ENCODE measurements around the gene LYSMD2. TPM values are rescaled to one million over a fixed set of nuclear protein-coding genes. Genes with fewer than 3 reads are reported as not detected.

LYSMD2 gene
- total RNA-seq, 1 donor = 30.4 TPM

DNA sequence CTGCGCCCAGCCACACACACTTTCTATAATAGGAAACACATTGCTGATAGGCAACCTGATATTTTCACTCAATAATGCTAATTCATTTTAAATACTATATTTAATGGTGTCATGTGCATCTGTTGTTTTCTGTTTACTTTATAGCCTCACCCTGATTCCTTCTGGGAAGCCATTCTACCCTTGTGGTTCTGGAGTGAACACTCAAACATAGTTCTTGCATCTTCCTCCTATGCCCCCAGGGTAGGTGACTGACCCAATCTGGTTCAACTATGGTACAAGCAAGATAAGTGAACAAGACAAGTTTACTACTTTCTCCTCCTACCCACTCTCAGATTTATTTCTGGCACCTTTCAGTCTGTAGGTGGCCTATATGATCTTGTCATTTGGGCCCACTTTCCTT is 60.4 kb downstream of the LYSMD2 start:
- no peak for DNase-seq (ENCODE audit: low read depth in 2 of 3, low spot score in 2 of 3)

DNA sequence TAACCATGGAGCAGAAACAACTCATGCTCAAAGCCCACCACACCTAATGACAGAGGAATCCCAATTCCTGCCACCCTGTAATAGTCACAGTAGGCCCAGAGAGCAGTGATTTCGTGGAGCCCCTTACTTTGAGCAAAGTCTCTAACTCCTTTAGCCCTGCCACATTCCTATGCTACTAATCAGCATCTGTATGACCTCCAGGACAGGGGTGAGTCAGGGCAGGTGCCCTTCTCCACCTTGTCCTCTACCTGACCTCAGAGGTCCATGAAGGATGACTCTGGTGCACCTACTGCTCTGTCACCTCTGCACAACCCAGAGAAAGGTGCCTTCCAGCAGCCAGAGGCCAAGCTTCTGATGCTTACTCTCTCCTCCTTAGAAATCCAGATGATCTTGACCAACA is 62.2 kb downstream of the LYSMD2 start:
- DNase-seq (ENCODE audit: low read depth in 2 of 3, low spot score in 2 of 3) = no peak

Other genes starting within 250 kb of the LYSMD2 start
- 22.1 TPM for gene DMXL2, start 114.9 kb downstream of the LYSMD2 start, total RNA-seq
- gene SCG3, start 56.2 kb downstream of the LYSMD2 start, total RNA-seq = under 0.01 TPM
- 5.1 TPM for gene TMOD2, start 13.9 kb upstream of the LYSMD2 start, total RNA-seq
- gene TMOD3, start 92.0 kb upstream of the LYSMD2 start, total RNA-seq = 13.7 TPM
- gene LEO1, start 234.1 kb upstream of the LYSMD2 start, total RNA-seq = 5.4 TPM

All from hematopoietic multipotent progenitor cell (in vitro differentiated cells).